ENCODE data around the gene MYLK2.

GRCh38 chr20:31836853-31837608 is 17.9 kb downstream of the MYLK2 start:
- TF ChIP-seq CTCF (conservative IDR thresholded peaks at IDR 0.05 in 1 of 2, IDR thresholded peaks at IDR 0.05 in 1 of 2; ENCODE audit: low read depth in 1 of 2, low read length in 2 of 2) (no peak), EZH2 (IDR thresholded peaks at IDR 0.05; ENCODE audit: low read length, missing control alignments) (no peak)
